H9 (cell line): ENCODE results near the gene GM2A. TPM values are rescaled to one million over a fixed set of nuclear protein-coding genes. Genes with fewer than 3 reads are reported as not detected.

Experiments
- DNase-seq: peaks from one replicate; pipeline ENCODE4 v3.0.0-alpha.2; 2017
- H2AFZ ChIP-seq: one replicate; pipeline ENCODE4 v1.6.1; 2013; ENCODE audit warnings: mild to moderate bottlenecking, low read length, control low read depth, moderate library complexity
- H2AK5ac ChIP-seq: 2 replicates; pipeline ENCODE4 v1.6.1; 2013; ENCODE audit warnings: low read length, control low read depth, mixed read lengths; ENCODE audit not compliant: insufficient read length
- H2BK120ac ChIP-seq: one replicate; pipeline ENCODE4 v1.6.1; 2013; ENCODE audit warnings: low read depth, mild to moderate bottlenecking, low read length, control low read depth, inconsistent platforms; ENCODE audit not compliant: poor library complexity, severe bottlenecking
- H2BK12ac ChIP-seq: 2 replicates; pipeline ENCODE4 v1.6.1; 2013; ENCODE audit warnings: low read length, control low read depth, mixed read lengths, low read depth; ENCODE audit not compliant: insufficient read length
- H2BK15ac ChIP-seq: 2 replicates; pipeline ENCODE4 v1.6.1; 2013; ENCODE audit warnings: low read depth, low read length, control low read depth
- H2BK20ac ChIP-seq: one replicate; pipeline ENCODE4 v1.6.1; 2013; ENCODE audit warnings: low read depth, mild to moderate bottlenecking, low read length, control low read depth, inconsistent platforms; ENCODE audit not compliant: poor library complexity, severe bottlenecking
- H2BK5ac ChIP-seq: 2 replicates; pipeline ENCODE4 v1.6.1; 2013; ENCODE audit warnings: low read length, control low read depth, mixed read lengths; ENCODE audit not compliant: insufficient read length
- H3K14ac ChIP-seq: 2 replicates; pipeline ENCODE4 v1.6.1; 2013; ENCODE audit warnings: low read length, control low read depth; ENCODE audit not compliant: insufficient read depth
- H3K18ac ChIP-seq: 2 replicates; pipeline ENCODE4 v1.6.1; 2013; ENCODE audit warnings: low read depth, mild to moderate bottlenecking, mixed read lengths, low read length, control low read depth; ENCODE audit not compliant: insufficient read length
- H3K23ac ChIP-seq: 2 replicates; pipeline ENCODE4 v1.6.1; 2013; ENCODE audit warnings: low read length, control low read depth, mixed read lengths, low read depth; ENCODE audit not compliant: insufficient read length
- H3K23me2 ChIP-seq: 2 replicates; pipeline ENCODE4 v1.6.1; 2013; ENCODE audit warnings: low read depth, mild to moderate bottlenecking, mixed read lengths, low read length, control low read depth; ENCODE audit not compliant: insufficient read length, poor library complexity, severe bottlenecking
- H3K27ac ChIP-seq: 2 replicates; pipeline ENCODE4 v1.5.1; 2013; ENCODE audit warnings: low read length, control low read depth, mixed read lengths, low read depth; ENCODE audit not compliant: insufficient read length
- H3K27me3 ChIP-seq: 2 replicates; pipeline ENCODE4 v1.6.1; 2013; ENCODE audit warnings: low read length, control low read depth, inconsistent platforms; ENCODE audit not compliant: insufficient read depth
- H3K4ac ChIP-seq: 2 replicates; pipeline ENCODE4 v1.6.1; 2013; ENCODE audit warnings: low read depth, mild to moderate bottlenecking, control low read depth, inconsistent platforms, low read length, moderate library complexity
- H3K4me1 ChIP-seq: 2 replicates; pipeline ENCODE4 v1.6.1; 2013; ENCODE audit warnings: low read length, control low read depth, inconsistent platforms; ENCODE audit not compliant: insufficient read depth
- H3K4me2 ChIP-seq: 2 replicates; pipeline ENCODE4 v1.6.1; 2013; ENCODE audit warnings: low read length, control low read depth, mixed read lengths; ENCODE audit not compliant: insufficient read length, insufficient read depth
- H3K56ac ChIP-seq: 2 replicates; pipeline ENCODE4 v1.6.1; 2013; ENCODE audit warnings: low read depth, mild to moderate bottlenecking, mixed read lengths, low read length, control low read depth; ENCODE audit not compliant: insufficient read length
- H3K79me1 ChIP-seq: 2 replicates; pipeline ENCODE4 v1.6.1; 2013; ENCODE audit warnings: low read depth, mild to moderate bottlenecking, moderate library complexity, low read length, control low read depth, inconsistent platforms; ENCODE audit not compliant: insufficient read depth, poor library complexity, severe bottlenecking
- H3K79me2 ChIP-seq: 2 replicates; pipeline ENCODE4 v1.6.1; 2013; ENCODE audit warnings: low read length, control low read depth, inconsistent platforms; ENCODE audit not compliant: insufficient read depth
- H3K9ac ChIP-seq: 2 replicates; pipeline ENCODE4 v1.6.1; 2013; ENCODE audit warnings: low read length, control low read depth, mixed read lengths; ENCODE audit not compliant: insufficient read length; ENCODE audit errors: extremely low read depth
- H3K9me3 ChIP-seq: one replicate; pipeline ENCODE4 v1.6.1; 2013; ENCODE audit warnings: low read depth, low read length, inconsistent platforms; ENCODE audit not compliant: control insufficient read depth
- H3T11ph ChIP-seq: one replicate; pipeline ENCODE4 v1.6.1; 2013; ENCODE audit warnings: mild to moderate bottlenecking, low read length, control low read depth, inconsistent platforms
- H4K20me1 ChIP-seq: one replicate; pipeline ENCODE4 v1.6.1; 2013; ENCODE audit not compliant: control insufficient read depth, insufficient read length, insufficient read depth
- H4K5ac ChIP-seq: 2 replicates; pipeline ENCODE4 v1.6.1; 2013; ENCODE audit warnings: low read depth, mild to moderate bottlenecking, mixed read lengths, low read length, control low read depth; ENCODE audit not compliant: insufficient read length
- H4K8ac ChIP-seq: replicated peaks from 2 replicates; pipeline ENCODE4 v1.6.1; 2013; ENCODE audit warnings: low read length, control low read depth, mixed read lengths, low read depth; ENCODE audit not compliant: insufficient read length
- H4K91ac ChIP-seq: 2 replicates; pipeline ENCODE4 v1.6.1; 2013; ENCODE audit warnings: low read depth, mild to moderate bottlenecking, moderate library complexity, mixed read lengths, low read length, control low read depth; ENCODE audit not compliant: insufficient read length
- H3K27ac Mint-ChIP-seq, 3 experiments: 2 replicates in 2 of 3; 3 replicates in 1 of 3; pipeline ENCODE4 v1.8.0; 2020 to 2021; ENCODE audit warnings: mixed read lengths in 3 of 3, mild to moderate bottlenecking in 1 of 3, moderate library complexity in 1 of 3
- H3K27me3 Mint-ChIP-seq: 2 replicates; pipeline ENCODE4 v1.8.0; 2021; ENCODE audit warnings: low read depth, mild to moderate bottlenecking, moderate library complexity, mixed read lengths
- H3K36me3 Mint-ChIP-seq, 3 experiments: 2 replicates in 2 of 3; 3 replicates in 1 of 3; pipeline ENCODE4 v1.8.0; 2020 to 2021; ENCODE audit warnings: low read depth in 3 of 3, mixed read lengths in 3 of 3; ENCODE audit not compliant: insufficient read depth in 1 of 3
- H3K4me1 Mint-ChIP-seq, 2 experiments: 2 replicates each; pipeline ENCODE4 v1.8.0; 2020; ENCODE audit warnings: mixed read lengths in 2 of 2
- H3K4me3 Mint-ChIP-seq, 2 experiments: 2 replicates in 1 of 2; 3 replicates in 1 of 2; pipeline ENCODE4 v1.8.0; 2020 to 2021; ENCODE audit warnings: mild to moderate bottlenecking in 2 of 2, mixed read lengths in 2 of 2, moderate library complexity in 1 of 2
- H3K9me3 Mint-ChIP-seq, 2 experiments: 2 replicates in 1 of 2; 3 replicates in 1 of 2; pipeline ENCODE4 v1.8.0; 2020; ENCODE audit warnings: mild to moderate bottlenecking in 2 of 2, mixed read lengths in 2 of 2, moderate library complexity in 1 of 2
- WGBS: extraction: QIAGEN DNeasy Blood & Tissue Kit; methylation state at CpG from one replicate; pipeline ENCODE4 v1.1.7; 2013; ENCODE audit warnings: missing lambda C conversion rate, low lambda C conversion rate, mixed read lengths; ENCODE audit not compliant: insufficient read length; ENCODE audit errors: extremely low coverage; 5-methylcytosine and 5-hydroxymethylcytosine counted together
- total RNA-seq: library from RNA; stranded (reverse); gene quantifications from 2 replicates; pipeline ENCODE4 v1.2.1, GENCODE V29; 2021
- TF ChIP-seq, protein P1 (sequence below): fragments of 200-600 bp; sonication (generic); conservative IDR thresholded peaks from 3 replicates; pipeline ENCODE4 v1.8.0; 2021; ENCODE audit warnings: antibody characterized with exemption, mild to moderate bottlenecking

Gene GM2A
- total RNA-seq, 1 experiment from 2014 or later = 27.8 TPM

DNA sequence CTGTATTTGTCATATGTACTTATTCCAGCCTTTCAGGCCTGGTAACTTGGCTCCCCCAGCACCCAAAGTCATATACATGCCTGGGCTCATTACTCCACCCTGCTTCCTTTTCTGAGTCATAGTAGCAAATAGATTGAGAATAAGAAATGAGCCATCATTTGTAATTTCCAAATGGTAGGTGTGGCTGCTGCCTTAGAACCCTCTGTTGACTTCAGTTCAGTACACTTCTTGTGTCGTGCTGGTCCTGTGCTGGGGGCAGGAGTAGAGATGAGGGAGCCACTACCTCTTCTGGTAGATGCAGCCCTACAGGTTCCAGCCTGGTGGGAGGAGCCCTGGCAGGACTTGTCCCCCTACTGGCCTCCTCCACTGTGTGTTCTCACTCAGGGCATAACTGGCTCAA is 11.1 kb downstream of the GM2A start:
- Histone ChIP-seq H2AFZ (no peak overlapping the region), H3K9me3 (no peaks in the 10 kb centered on the region), H3T11ph (no peak overlapping the region), H4K8ac (no peak overlapping the region), H3K14ac (no peak overlapping the region), H3K56ac (no peak overlapping the region), H2AK5ac (no peak overlapping the region), H3K79me1 (no peaks in the 10 kb centered on the region), H3K79me2 (no peaks in the 10 kb centered on the region), H3K4ac (no peak overlapping the region), H2BK120ac (no peak overlapping the region), H2BK20ac (no peak overlapping the region), H4K20me1 (no peaks in the 10 kb centered on the region), H4K91ac (no peak overlapping the region), H4K5ac (no peak overlapping the region), H3K27me3 (no peaks in the 10 kb centered on the region), H3K23ac (no peak overlapping the region), H3K4me2 (no peak overlapping the region), H3K27ac (no peak overlapping the region), H3K9ac (no peak overlapping the region), H2BK12ac (no peak overlapping the region), H2BK5ac (no peak overlapping the region), H3K4me1 (no peaks in the 10 kb centered on the region), H3K18ac (no peak overlapping the region), H2BK15ac (no peak overlapping the region), H3K23me2 (no peaks in the 10 kb centered on the region)
- Mint-ChIP-seq H3K4me1 (peaks cover 4% of the 10 kb centered on the region in 2 experiments), H3K36me3 (peaks cover 13 to 27% (median 19%) of the 10 kb centered on the region in 3 experiments), H3K27me3 (no peaks in the 10 kb centered on the region), H3K27ac (no peak overlapping the region; a peak in 1 of 7 replicates), H3K4me3 (no peak overlapping the region), H3K9me3 (no peaks in the 10 kb centered on the region)
- TF ChIP-seq, protein P1, sequence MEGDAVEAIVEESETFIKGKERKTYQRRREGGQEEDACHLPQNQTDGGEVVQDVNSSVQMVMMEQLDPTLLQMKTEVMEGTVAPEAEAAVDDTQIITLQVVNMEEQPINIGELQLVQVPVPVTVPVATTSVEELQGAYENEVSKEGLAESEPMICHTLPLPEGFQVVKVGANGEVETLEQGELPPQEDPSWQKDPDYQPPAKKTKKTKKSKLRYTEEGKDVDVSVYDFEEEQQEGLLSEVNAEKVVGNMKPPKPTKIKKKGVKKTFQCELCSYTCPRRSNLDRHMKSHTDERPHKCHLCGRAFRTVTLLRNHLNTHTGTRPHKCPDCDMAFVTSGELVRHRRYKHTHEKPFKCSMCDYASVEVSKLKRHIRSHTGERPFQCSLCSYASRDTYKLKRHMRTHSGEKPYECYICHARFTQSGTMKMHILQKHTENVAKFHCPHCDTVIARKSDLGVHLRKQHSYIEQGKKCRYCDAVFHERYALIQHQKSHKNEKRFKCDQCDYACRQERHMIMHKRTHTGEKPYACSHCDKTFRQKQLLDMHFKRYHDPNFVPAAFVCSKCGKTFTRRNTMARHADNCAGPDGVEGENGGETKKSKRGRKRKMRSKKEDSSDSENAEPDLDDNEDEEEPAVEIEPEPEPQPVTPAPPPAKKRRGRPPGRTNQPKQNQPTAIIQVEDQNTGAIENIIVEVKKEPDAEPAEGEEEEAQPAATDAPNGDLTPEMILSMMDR = no peak
- no peak for DNase-seq
- WGBS = no CpG with 5 or more reads among the region's 1 CpG
